SW480 (cell line): Measurements from ENCODE around the gene SF3A1.

Source experiments
- DNase-seq: peaks from one replicate; pipeline ENCODE4 v3.0.0-alpha.2; 2016; ENCODE audit warnings: low spot score

The SF3A1 gene

DNA sequence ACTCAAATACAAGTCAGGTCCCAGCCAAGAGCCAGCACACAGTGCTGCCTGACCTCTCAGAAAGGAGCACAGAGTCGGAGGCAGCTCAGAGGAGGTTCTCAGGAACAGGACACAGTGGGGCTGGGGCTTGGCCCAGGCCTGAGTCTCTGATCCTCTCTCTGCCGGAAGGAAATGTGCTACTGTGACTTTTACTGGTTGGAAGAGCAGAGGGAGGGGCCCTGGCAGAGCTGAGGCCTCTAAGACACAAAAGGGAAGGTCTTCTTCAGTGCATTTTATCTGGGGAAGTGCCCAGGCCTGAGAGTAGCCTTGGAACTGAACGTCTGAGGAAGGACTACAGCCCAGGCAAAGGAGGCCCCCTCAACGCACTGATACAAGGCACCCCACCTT is 51.2 kb downstream of the SF3A1 start:
- DNase-seq, result peak; percentile 16

DNA sequence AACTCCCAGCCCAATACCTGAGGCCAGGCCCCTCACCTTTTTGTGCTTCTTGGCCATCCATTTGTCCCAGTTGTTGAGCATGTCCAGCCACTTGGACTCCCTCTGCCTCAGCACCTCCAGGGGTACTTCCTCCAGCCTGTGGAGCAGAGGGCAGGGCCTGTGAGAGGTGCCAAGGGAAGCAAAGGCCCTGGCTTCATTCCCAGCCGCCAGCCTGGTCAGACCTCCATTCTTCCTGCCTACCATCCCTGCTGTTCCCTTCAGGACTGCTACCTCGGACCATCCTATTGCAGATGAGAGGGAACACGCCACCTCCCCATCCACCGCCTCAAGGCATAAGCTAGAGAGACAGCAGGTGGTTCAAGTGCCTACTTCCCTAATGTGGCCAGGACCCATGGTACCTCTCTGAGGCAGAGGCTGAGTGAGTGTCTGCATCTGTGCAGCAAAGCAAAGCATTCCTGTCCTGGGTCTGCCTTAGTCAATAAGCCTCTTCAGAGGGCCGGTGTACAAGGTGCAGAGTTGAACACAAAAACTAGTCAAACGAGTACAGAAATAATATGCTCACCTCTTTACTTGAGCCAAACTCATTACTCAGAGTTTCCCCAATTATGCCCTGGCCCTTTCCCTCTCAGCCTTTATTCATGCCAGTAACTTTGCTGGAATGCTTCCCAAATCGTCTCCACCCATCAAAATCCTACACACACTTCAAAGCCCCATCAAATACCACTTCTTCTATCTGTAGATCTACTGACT is 52.0 kb downstream of the SF3A1 start:
- DNase-seq, result peak; percentile 14

DNA sequence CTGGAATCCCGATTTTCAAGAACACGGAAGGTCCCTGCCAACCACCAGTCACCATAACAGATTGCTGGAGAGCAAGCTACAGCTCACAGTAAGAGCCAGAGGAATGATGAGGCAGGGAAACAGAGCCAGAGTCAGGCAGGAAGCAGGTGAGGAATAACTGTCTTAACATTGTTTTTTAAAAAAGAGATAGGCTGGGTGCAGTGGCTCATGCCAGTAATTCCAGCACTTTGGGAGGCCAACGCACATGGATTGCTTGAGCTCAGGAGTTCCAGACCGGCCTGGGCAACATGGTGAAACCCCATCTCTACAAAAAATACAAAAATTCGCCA is 53.9 kb downstream of the SF3A1 start:
- DNase-seq, result no peak

DNA sequence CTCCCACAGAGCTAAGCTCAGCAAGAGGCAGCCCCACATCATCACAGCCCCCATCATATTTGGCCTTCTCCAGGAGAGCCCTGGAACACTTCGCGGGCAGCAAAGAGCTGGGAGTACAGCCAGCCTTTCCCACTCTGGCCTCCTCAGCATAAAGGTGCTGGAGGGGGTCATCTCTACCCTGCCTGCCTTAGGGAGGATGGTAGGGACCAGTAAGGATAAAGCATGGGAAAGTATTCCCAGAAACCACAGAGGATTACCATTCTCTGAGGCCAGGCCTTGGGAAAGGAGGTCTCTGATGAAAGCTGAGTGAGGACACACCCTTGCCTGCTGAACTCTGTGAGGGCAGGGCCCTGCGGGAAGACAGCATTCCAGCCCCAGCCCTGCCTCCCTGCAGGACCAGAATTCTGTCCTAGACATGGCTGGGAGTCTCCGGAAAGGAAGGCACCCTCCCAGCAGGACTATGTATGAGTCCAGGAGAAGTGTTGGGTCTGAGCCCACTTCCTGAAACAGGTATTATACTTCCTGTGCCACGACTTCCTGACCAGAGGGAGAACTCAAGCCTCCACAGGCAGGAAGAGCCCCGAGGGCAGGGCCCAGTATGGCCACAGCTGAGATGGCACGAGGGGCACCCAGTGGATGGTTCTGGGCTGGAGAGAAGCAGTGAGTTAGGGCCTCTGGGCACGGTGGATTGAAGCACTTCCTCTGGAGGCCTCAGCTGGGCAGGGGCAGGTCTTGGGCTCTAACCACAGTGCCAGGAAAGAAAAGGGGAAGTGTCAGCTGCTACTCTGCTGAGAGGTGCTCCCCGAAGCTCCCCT is 54.5 kb downstream of the SF3A1 start:
- DNase-seq, result peak; percentile 83

DNA sequence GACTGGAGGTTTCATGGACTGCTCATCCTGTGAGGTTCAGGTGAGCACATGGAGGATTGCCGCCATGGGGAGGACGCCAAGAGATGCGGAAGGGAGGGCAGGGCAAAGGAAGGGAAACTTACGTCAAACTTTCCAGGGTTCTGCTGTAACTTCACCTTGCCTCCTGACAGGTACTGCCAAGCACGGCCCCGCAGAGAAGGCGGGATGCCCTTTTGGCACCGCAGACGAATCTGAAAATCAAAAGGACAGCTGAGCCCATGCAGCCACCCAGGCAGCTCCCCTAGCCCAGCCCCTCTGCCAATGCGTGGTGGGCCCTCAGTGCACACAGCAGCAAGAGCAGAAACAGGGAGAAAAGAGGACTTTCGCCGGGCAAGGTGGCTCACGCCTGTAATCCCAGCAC is 57.4 kb downstream of the SF3A1 start:
- no peak for DNase-seq

DNA sequence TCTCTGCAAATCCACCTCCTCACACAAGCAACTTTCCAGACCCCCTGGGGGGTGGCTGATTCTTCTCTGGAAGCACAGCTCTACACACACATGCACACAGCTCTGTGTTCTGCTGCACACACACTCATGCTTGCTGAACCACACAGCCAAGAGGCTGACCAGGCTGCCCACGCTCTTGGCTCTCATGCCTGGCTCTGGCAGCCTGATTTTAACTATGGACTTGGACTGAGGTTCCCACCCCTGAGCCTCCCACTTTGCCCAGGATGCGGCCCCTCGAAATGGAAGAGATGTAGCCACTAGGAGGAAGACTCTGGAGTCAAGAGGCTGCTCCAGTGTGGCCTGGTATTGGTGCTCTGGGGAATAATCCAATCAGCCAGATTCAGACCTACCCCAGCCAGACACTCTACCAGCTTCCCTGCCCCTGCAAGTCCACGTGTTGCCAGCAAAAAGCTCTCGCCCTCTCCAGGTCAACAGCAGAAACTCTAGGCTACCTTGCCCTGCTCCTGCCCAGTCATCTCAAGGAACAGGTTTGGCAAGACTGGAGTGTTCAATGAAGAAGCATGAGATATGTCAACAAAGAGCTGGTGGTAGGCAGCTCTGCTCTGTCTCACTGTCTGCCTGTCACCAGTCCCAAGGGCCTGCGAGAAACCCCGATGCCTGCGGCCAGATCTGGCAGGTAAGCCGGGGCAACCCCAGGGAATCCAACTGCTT is 58.5 kb downstream of the SF3A1 start:
- no peak for DNase-seq

DNA sequence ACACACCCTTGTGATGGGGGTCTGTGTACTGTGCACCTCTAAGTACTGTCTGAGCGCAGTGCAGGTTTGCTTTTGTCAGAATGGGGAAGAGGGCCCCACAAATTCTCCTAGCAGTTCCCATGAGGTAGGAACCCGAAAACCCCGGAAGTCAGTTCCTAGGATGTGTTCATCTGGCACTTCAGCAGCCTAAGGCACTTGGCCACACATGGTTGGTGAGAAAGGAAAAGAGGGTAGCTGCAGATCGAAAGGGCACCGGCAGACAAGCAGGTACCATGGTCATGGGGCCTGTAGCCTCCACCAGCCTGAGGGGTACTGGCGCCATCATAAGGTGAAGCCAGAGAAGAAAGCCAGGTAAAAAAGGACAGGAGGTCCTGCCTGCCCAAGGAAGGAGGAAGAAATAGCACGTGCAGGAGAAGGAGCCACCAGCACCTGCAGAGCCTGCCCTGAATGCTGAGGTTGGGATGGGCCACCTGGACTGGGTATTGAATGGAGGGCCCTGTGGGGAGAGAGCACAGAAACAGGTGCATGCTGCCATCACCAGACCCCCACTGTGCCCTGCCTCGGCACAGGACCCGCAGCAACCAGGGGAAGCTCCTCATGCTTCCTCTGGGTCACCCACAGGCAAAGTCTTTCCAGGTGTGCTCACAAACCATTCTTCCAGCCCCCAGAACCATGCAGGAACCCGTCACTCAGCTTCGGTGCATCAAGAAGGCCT is 59.3 kb downstream of the SF3A1 start:
- DNase-seq, result no peak

DNA sequence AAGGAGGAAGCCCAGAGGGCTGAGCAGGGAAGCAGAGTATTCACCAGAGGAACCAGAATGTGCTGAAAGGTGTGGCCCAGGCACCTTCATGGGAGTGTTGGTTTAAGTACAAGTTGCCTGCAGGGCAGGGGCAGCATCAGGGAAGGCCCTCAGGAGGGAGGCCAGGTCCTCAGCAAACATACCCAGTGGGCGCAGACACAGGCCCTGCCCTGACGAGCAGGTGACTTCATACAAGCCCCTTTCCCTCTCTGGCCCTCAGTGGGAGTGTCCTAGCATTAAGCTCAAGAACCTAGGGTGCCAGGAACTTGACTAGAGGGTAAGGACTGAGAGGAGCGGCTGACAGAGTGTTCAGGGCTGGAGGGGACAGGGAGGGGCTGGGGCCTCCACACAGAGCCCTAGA is 59.9 kb downstream of the SF3A1 start:
- no peak for DNase-seq

DNA sequence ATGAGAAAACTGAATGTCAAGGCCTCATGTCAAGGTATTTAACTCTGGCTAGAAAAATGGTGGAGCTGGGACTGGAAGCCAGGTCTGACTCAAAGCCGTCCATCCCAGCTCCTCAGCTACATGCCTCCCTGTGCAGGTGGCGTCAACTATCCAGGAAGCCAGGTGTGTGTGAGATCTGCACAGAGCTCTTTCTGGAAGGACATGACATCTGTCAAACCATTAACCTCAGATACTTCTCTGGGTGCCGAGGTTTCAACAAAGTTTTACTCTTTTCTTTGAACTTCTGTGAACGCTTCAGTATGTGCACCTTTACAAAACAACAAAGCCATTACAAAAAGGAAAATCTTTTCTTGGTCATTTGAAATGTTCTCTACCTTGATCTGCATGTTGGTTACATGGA is 60.4 kb downstream of the SF3A1 start:
- no peak for DNase-seq

DNA sequence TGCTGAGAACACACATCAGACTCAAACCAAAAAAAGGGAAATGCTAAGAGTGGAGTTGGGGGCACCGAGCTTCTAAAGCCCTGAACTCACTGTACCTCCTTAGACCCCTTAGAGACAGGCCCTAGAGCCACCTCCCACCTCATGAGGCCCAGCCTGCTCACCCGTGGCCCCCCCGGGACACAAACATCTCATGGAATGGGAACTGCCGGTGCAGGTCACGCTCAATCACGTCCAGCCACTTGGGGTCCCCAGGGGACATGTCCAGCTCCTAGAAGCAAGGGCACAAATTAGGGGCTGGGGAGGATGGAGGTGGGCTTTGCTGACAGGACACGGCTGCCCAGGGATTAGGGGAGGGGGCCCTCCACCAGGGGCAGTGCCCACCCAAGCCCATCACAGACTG is 61.1 kb downstream of the SF3A1 start:
- DNase-seq, result no peak

DNA sequence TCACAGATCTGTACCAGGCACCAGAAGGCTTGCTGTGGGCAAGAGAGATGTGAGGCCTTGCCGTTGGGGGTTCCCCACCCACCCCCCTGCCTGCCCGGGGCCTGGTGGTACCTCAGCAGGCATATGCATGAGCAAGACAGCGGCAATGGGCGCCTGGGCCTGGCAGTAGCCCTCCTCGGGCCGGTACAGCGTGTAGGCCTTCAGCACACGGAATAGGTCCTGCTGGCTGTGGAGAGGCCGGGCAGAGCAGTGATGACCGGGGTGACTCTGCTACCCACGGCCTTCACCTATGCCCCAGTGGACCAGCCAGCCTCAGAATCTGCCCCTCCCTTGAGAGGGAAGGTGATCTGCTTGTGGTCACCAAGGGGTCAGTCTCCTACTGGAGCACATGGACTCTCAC is 61.9 kb downstream of the SF3A1 start:
- no peak for DNase-seq

DNA sequence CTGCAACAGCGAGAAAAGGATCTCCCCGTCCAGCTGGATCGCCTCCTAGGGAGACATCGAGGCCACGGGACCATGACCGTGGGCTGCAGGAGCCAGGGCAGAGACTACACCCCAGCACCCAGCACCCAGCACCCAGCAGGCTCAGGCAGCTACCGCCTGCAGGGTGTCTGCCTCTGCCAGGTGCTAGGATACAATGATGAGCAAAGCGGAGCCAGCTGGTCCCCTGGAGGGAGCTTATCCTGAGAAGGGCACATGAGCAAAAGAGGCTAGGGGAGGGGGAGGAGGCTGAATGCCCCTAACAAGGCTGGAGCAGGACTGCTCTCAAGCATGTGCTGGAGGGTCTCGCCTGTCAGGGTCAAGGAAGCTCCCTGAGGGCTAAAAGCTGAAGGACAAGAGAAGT is 62.6 kb downstream of the SF3A1 start:
- DNase-seq, result no peak

DNA sequence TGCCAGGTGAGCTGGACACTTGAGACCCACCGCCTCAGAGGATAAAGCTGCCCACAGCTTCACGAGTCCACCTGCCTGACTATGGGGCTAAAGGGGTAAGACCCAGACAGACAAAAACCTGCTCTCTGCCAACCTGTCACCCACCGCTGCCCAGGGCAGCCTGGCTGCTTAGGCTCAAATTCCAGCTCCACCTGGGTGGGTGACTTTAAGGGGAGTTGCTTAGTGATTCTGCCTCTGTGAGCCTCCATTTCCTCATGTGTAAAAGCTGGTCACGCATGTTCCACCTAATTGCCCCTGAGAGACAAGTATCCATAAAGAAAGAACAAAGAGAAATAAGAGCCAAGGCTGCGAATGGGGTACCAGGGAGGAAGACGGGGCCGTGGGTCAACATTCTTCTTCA is 63.7 kb downstream of the SF3A1 start:
- DNase-seq, result no peak

DNA sequence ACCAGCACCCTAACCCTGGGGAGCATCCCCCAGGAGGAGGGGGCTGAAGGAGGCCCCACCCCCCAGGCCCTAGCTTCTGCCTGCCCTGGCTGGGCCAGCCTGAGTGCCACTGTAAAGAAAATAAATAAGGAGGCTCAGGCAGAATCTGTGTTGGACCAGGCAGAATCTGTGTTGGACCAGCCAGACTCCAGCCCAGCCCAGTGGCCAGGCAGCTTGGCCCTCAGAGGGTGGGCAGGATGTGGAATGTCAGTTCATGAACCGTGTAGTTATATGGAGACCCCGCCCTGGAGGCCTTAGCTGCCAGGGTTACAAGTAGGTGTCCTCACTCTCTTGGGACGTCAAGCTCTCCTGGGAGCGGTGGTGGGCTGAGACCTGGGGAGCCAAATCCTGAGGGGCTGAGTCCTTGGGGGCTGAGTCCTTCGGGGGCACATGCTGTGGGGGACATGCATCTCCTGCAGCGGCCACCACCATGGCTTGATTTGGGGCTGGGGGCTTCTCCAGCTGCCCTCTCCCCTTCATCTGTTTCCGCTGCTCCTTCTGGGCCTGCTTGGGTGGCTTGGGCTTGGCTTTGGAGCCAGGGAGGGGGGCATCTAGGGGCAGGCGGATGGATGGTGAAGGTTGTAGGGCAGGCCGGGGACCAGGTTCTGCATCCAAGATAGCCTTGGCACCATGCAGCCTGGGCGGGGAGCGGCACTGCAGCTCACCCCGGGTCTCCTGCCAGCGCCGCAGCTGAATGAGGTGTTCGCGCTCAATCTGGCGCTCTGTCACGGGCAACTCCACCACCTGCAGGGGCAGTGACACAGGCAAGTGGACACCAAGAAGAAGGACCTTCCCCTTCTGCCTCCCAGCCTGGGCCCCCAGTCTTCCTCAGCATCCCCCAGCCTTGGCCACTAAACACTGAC is 64.4 kb downstream of the SF3A1 start:
- DNase-seq, result no peak

DNA sequence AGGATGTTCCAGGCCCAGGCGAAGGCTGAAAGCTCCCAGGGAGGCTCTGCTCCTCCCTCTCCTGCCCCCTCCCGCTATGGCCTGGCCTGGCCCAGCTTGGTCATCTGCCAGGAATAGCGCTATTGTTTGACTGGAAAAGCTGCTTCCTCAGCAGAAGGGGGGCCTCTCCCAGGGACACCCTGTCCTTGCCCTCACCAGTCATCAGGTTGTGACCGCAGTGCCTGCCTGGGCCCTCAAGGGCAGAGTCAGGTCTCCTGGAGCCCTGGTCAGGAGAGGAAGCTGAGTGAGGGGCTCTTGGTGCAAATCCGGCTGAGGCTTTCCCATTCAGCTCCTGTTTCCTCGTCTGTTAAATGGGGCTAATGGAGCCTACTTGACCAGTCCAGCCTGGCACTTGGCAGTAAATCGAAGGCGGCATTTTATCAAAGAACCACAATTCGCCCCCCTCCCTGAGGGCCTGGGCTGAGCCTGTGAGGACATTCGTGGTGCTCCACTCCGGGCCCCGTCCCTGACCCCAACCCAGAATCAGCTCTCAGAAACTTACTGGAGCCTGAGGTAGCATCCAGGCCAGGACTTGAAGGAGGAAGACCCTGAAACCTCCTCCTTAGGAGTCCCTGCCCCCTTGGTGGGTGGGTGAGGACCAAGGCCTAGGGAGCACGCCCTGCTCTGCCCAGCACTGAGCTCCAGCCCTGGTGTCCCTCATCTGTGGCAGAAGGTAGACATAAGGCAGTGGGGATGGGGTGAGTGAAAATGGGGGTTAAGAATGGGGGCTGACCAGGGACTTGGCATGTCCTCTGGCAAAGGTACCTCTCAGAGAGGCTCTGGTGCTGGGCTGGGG is 65.4 kb downstream of the SF3A1 start:
- DNase-seq, result no peak

DNA sequence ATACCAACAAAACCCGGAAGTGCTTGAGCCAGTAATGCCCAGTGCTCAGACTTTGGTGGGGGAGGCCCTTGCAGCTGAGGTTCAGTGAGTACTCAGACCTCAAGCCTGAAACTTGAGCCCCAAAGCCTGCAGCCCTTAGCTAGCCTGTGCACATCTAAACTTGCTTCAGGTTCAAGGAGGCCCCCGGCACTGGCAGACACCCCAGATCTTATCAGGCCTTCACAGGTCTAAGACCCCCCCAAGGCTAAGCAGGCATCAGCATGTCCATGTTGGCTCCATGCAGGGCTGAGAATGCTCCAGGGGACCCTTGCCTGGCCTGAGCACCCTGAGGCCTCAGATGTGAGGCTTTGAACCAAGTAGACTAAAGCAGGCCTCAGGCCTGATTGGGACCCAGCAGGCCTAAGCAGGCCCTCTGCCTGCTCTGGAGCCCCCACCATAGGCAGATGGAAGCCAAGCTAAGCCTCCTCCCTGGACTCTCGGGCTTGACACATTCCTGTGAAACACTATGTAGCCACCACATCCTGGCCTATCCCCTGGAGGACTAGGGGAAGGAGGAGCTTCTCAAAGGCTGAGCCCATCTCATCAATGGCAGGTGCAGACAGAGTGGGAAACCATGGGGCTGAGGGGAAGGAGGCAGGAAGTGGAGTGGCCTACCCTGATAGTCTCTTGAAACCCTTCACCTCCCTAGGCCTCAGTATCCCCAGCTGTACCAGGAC is 66.2 kb downstream of the SF3A1 start:
- DNase-seq, result peak; percentile 68

DNA sequence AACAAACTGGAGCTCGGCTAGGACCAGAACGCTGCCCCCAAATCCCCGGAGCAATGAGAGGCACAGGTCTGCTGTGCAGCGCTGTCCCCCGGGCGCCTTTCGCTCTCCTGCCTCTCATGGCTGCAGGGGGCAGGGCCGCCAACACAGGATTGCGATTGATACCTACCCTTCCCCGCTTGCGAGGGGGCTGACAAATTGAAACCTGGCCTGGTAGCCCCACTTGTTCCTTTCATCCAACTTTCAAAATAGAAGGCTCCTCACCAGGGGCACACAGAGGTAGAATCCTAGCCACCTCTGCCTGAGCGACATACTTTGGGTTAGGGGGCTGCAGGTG is 66.7 kb downstream of the SF3A1 start:
- DNase-seq, result no peak

DNA sequence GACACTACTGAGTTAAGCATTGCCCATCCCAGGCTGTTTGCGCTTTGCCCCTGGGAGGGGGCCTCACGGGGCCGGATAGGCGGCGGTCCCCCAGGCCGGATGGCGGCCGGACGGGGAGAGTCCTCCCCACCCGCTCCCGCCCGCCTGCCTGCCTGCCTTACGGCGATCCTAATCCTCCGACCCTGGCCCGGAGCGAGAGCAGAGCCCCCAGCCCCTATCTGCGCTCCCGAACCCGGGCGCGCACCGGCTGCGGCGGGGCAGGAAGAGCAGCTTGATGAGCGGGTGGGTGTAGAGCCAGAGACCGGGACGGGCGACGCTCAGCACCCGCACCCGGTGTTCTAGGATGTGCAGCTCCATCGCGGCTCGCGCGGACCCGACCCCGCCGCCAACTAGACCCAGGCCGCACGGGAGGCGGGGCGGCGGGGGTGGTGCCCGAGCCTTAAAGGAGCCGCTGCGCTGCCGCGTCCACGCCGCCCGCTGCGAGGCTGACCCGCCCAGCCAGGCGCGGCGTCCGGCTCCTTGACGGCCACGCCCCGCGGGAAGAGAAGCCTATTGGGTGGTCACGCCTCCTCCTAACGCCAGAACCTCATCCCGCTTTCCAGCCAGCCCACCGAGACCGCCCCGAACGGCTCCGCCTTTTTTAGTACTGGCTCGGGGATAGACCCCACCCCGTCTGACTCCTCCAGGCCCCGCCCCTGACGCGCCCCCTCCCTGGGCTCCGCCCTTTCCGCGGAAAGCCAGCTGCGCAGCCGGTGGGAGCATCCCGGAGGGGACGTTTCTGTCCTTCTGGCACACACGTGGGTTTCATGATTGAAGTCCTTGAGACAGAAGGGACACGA is 67.3 kb downstream of the SF3A1 start, which contains the start of gene CASTOR1:
Gene CASTOR1, minus strand, starts transcription at position 365 of the 839 bp plus-strand sequence. Its CDS starts 8 bp downstream, at position 357.
- peak; percentile 96 for DNase-seq
